OCI-LY1 (cell line): ENCODE results near the gene SUGCT.

Source experiments
- CTCF ChIP-seq: fragments of 200-600 bp; sonication (generic), shearing (Covaris generic); IDR thresholded peaks from 2 replicates; pipeline ENCODE4 v1.5.1; 2017; ENCODE audit warnings: mild to moderate bottlenecking, antibody characterized with exemption, low read length, moderate library complexity, mixed read lengths
- EZH2 ChIP-seq: fragments of 200-600 bp; sonication (generic), shearing (Covaris generic); IDR thresholded peaks from 2 replicates; pipeline ENCODE4 v1.8.0; 2017; ENCODE audit warnings: borderline replicate concordance, mixed run types, mild to moderate bottlenecking, antibody characterized with exemption, low read length, moderate library complexity, mixed read lengths

- TF ChIP-seq CTCF (no peak), EZH2 (no peak)
Measured at GRCh38 chr7:40659231-40659630, 524.4 kb downstream of the SUGCT start.
